Panc1 (cell line): ENCODE data around the gene GNG3. TPM values are rescaled to one million over a fixed set of nuclear protein-coding genes. Genes with fewer than 3 reads are reported as not detected.

Source experiments
- total RNA-seq: library from RNA; stranded (reverse); gene quantifications from one replicate; pipeline ENCODE4 v1.2.1, GENCODE V29; 2021; ENCODE audit not compliant: unreplicated experiment

Gene GNG3
- total RNA-seq, 1 experiment from 2014 or later = not detected

Other genes with a start within 250 kb of the GNG3 start
- 844 TPM for gene AHNAK, start 160.9 kb upstream of the GNG3 start, total RNA-seq
- gene EEF1G, start 133.8 kb upstream of the GNG3 start, total RNA-seq = 1,119 TPM
- gene TUT1, start 116.2 kb upstream of the GNG3 start, total RNA-seq = 19.9 TPM
- gene MTA2, start 105.8 kb upstream of the GNG3 start, total RNA-seq = 163 TPM
- gene EML3, start 94.9 kb upstream of the GNG3 start, total RNA-seq = 88.8 TPM
- gene ROM1, start 94.4 kb upstream of the GNG3 start, total RNA-seq = 2.7 TPM
- 68.2 TPM for gene B3GAT3, start 85.7 kb upstream of the GNG3 start, total RNA-seq
- gene GANAB, start 61.1 kb upstream of the GNG3 start, total RNA-seq = 415 TPM
- 22.0 TPM for gene INTS5, start 54.4 kb upstream of the GNG3 start, total RNA-seq
- 96.7 TPM for gene C11orf98, start 42.5 kb upstream of the GNG3 start, total RNA-seq
- gene CSKMT, start 42.4 kb upstream of the GNG3 start, total RNA-seq = 36.9 TPM
- gene UQCC3, start 36.0 kb upstream of the GNG3 start, total RNA-seq = 7.4 TPM
- gene LBHD1, start 35.4 kb upstream of the GNG3 start, total RNA-seq = 15.5 TPM
- 105 TPM for gene UBXN1, start 28.6 kb upstream of the GNG3 start, total RNA-seq
- gene LRRN4CL, start 18.1 kb upstream of the GNG3 start, total RNA-seq = 0.13 TPM
- gene BSCL2, start 252 bp upstream of the GNG3 start, total RNA-seq = 82.1 TPM
- 47.3 TPM for gene HNRNPUL2, start 19.8 kb downstream of the GNG3 start, total RNA-seq
- 39.4 TPM for gene TTC9C, start 20.8 kb downstream of the GNG3 start, total RNA-seq
- 12.9 TPM for gene ZBTB3, start 46.5 kb downstream of the GNG3 start, total RNA-seq
- gene POLR2G, start 53.9 kb downstream of the GNG3 start, total RNA-seq = 114 TPM
- gene TAF6L, start 63.7 kb downstream of the GNG3 start, total RNA-seq = 32.6 TPM
- 50.9 TPM for gene TMEM179B, start 79.7 kb downstream of the GNG3 start, total RNA-seq
- 20.1 TPM for gene TMEM223, start 84.3 kb downstream of the GNG3 start, total RNA-seq
- 56.7 TPM for gene NXF1, start 97.8 kb downstream of the GNG3 start, total RNA-seq
- gene STX5, start 124.4 kb downstream of the GNG3 start, total RNA-seq = 31.4 TPM
- not detected for gene TEX54, start 125.2 kb downstream of the GNG3 start, total RNA-seq
- 62.9 TPM for gene WDR74, start 131.9 kb downstream of the GNG3 start, total RNA-seq
- gene SLC3A2, start 173.2 kb downstream of the GNG3 start, total RNA-seq = 184 TPM
- gene CHRM1, start 213.7 kb downstream of the GNG3 start, total RNA-seq = not detected